ENCODE data around the gene ENDOV.

GRCh38 chr17:80376531-80376930, 38.4 kb upstream of the ENDOV start:
- no peak for TF ChIP-seq POLR2A (IDR thresholded peaks at IDR 0.05)
- TF ChIP-seq, protein P1, sequence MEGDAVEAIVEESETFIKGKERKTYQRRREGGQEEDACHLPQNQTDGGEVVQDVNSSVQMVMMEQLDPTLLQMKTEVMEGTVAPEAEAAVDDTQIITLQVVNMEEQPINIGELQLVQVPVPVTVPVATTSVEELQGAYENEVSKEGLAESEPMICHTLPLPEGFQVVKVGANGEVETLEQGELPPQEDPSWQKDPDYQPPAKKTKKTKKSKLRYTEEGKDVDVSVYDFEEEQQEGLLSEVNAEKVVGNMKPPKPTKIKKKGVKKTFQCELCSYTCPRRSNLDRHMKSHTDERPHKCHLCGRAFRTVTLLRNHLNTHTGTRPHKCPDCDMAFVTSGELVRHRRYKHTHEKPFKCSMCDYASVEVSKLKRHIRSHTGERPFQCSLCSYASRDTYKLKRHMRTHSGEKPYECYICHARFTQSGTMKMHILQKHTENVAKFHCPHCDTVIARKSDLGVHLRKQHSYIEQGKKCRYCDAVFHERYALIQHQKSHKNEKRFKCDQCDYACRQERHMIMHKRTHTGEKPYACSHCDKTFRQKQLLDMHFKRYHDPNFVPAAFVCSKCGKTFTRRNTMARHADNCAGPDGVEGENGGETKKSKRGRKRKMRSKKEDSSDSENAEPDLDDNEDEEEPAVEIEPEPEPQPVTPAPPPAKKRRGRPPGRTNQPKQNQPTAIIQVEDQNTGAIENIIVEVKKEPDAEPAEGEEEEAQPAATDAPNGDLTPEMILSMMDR (IDR thresholded peaks at IDR 0.05): no peak
